Spinal cord (tissue), 10 donors: ENCODE measurements around the gene GALNT15. TPM values are rescaled to one million over a fixed set of nuclear protein-coding genes. Genes with fewer than 3 reads are reported as not detected.

Source experiments
- DNase-seq, 6 donors: peaks; one replicate each; pipeline versions ENCODE4 v3.0.0 to v3.0.0-alpha.2; 2013 to 2015; ENCODE audit warnings: low spot score in 6 of 6, low read depth in 4 of 6
- H3K27ac ChIP-seq: one replicate; pipeline ENCODE4 v1.5.1; 2013; ENCODE audit warnings: low read depth, low read length, control low read depth
- H3K27me3 ChIP-seq: one replicate; pipeline ENCODE4 v1.6.1; 2013; ENCODE audit warnings: low read length; ENCODE audit not compliant: control insufficient read depth, insufficient read depth
- H3K36me3 ChIP-seq: one replicate; pipeline ENCODE4 v1.6.1; 2013; ENCODE audit warnings: low read length; ENCODE audit not compliant: control insufficient read depth, insufficient read depth
- H3K4me1 ChIP-seq: one replicate; pipeline ENCODE4 v1.6.1; 2013; ENCODE audit warnings: low read length; ENCODE audit not compliant: control insufficient read depth, insufficient read depth
- H3K4me3 ChIP-seq: one replicate; pipeline ENCODE4 v1.5.1; 2013; ENCODE audit warnings: low read depth, low read length, control low read depth
- H3K9me3 ChIP-seq: one replicate; pipeline ENCODE4 v1.6.1; 2013; ENCODE audit warnings: low read length; ENCODE audit not compliant: control insufficient read depth, insufficient read depth
- WGBS: methylation state at CpG from one replicate; pipeline ENCODE4 v1.1.5; 2013; ENCODE audit warnings: missing lambda C conversion rate; ENCODE audit not compliant: insufficient coverage; 5-methylcytosine and 5-hydroxymethylcytosine counted together
- polyA plus RNA-seq, 2 donors: library from polyadenylated mRNA; unstranded; fragments of 120-200 nt; gene quantifications; one replicate each; pipeline ENCODE4 v1.2.1, GENCODE V29; 2013; ENCODE audit not compliant: insufficient read length in 2 of 2
- total RNA-seq, 2 donors: library from RNA; depleted of rRNA in 1 of 2; stranded (reverse); fragments of 120-200 nt in 1 of 2; fragments of >200 nt in 1 of 2; gene quantifications; one replicate each; pipeline versions ENCODE4 v1.2.3 to v1.2.4, GENCODE V29; 2013 to 2014
- donor health status: healthy.

GALNT15 gene
- total and polyA plus RNA-seq, 4 donors = 7.8 to 19.1 (median 10.1) TPM

GRCh38 chr3:16253601-16254000, 79.1 kb downstream of the GALNT15 start:
- no peak for DNase-seq
- no peak overlapping the region for H3K27ac ChIP-seq

GRCh38 chr3:16254916-16255315, 80.4 kb downstream of the GALNT15 start:
- no peaks in the 10 kb centered on the region for H3K9me3 ChIP-seq
- no peaks in the 10 kb centered on the region for H3K36me3 ChIP-seq
- no peaks in the 10 kb centered on the region for H3K27me3 ChIP-seq
- no peaks in the 10 kb centered on the region for H3K4me1 ChIP-seq
- no peak overlapping the region for H3K4me3 ChIP-seq
- H3K27ac ChIP-seq = no peak overlapping the region
- 60% methylated on average over 5 of the region's 5 CpGs for WGBS
- no peak for DNase-seq

More at GRCh38 chr3:16253601-16254000, 79.1 kb downstream of the GALNT15 start:
- Histone ChIP-seq H3K36me3 (no peaks in the 10 kb centered on the region), H3K4me1 (no peaks in the 10 kb centered on the region), H3K9me3 (no peaks in the 10 kb centered on the region), H3K4me3 (no peak overlapping the region), H3K27me3 (no peaks in the 10 kb centered on the region)
- WGBS = 86% methylated on average over 5 of the region's 7 CpGs

DNA sequence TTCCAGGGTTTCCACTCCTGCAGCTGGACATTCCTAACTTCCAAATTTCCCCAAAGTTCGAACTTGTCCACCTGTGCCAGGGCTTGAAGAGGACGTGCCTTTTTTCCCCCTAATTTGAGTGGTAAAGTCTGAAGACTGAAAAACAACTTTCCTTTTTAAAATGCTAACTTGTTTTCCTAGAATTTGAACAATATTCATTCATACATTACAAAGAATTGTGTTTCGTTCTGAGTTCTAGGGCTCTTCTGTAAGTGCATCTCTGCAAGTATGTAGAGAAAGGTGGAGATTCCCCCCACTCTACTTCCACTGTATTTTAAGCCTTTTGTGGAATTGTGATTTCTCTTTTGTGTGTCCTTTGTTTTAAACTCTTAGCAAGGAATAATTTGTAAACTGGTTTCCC, 80.8 kb downstream of the GALNT15 start:
- no CpG with 5 or more reads among the region's 3 CpGs for WGBS
- H3K27ac ChIP-seq = no peak overlapping the region

DNA sequence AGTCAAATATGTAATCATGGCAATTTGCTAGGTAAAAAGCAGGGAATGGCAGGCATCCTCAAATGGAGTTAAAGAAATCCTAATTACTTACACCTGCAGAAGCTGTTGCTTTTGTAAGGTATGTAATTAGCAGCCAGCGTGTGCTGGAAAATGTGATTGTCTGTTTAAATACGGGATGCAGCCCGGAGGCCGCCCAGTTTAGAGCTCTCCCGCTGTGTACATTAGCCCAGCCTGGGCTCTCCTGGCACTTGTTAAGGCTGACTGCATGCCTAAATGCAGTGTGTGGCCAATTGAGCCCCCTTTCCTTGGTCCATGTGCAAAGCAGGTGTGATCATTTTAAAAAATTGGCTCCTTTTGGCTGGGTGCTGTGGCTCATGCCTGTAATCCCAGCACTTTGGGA, 81.2 kb downstream of the GALNT15 start:
- Histone ChIP-seq H3K4me3 (no peak overlapping the region), H3K27ac (no peak overlapping the region), H3K9me3 (no peaks in the 10 kb centered on the region), H3K4me1 (no peaks in the 10 kb centered on the region), H3K36me3 (no peaks in the 10 kb centered on the region), H3K27me3 (no peaks in the 10 kb centered on the region)
- 36% methylated on average over 5 of the region's 5 CpGs for WGBS
- peak in 1 of 6 donors; percentile 70 for DNase-seq

More for the DNA sequence above, 80.8 kb downstream of the GALNT15 start:
- Histone ChIP-seq H3K36me3 (no peaks in the 10 kb centered on the region), H3K4me3 (no peak overlapping the region), H3K27me3 (no peaks in the 10 kb centered on the region), H3K4me1 (no peaks in the 10 kb centered on the region), H3K9me3 (no peaks in the 10 kb centered on the region)
- DNase-seq = no peak

GRCh38 chr3:16257309-16257708, 82.8 kb downstream of the GALNT15 start:
- H3K36me3 ChIP-seq = peaks cover 3% of the 10 kb centered on the region
- 100% methylated on average over 1 of the region's 2 CpGs for WGBS
- DNase-seq = no peak
- no peaks in the 10 kb centered on the region for H3K27me3 ChIP-seq
- H3K4me1 ChIP-seq = no peaks in the 10 kb centered on the region
- H3K9me3 ChIP-seq = no peaks in the 10 kb centered on the region
- H3K27ac ChIP-seq = no peak overlapping the region
- no peak overlapping the region for H3K4me3 ChIP-seq

DNA sequence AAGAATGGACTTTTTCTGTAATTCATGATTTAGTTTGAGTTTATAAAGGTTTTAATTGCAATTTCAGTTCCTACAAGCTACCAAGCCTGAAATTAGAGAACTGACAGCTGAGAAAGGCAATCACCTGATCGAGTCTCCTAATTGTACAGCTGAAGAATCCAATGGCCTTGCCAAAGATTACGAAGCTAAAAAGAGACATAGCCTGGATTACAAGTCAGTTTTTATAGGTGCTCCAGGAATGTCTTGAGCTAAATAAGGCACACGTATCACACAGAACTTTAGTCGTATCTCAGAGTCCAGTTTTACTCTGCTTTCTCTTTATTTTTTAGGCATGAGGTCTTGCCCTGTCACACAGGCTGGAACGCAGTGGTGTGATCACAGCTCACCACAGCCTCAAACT, 83.7 kb downstream of the GALNT15 start:
- Histone ChIP-seq H3K9me3 (no peaks in the 10 kb centered on the region), H3K27ac (no peak overlapping the region), H3K4me3 (no peak overlapping the region), H3K36me3 (peaks cover 3% of the 10 kb centered on the region), H3K4me1 (no peaks in the 10 kb centered on the region), H3K27me3 (no peaks in the 10 kb centered on the region)
- no peak for DNase-seq
- WGBS = 95% methylated on average over 5 of the region's 5 CpGs

- Histone ChIP-seq H3K4me3 (no peak overlapping the region), H3K9me3 (no peaks in the 10 kb centered on the region), H3K4me1 (no peaks in the 10 kb centered on the region), H3K27me3 (no peaks in the 10 kb centered on the region), H3K27ac (no peak overlapping the region), H3K36me3 (peaks cover 3% of the 10 kb centered on the region)
- peak in 1 of 6 donors; percentile 54 for DNase-seq
- 100% methylated on average over 1 of the region's 1 CpG for WGBS
Observed at GRCh38 chr3:16258866-16259265, 84.4 kb downstream of the GALNT15 start.

- H3K27me3 ChIP-seq = no peaks in the 10 kb centered on the region
- no peaks in the 10 kb centered on the region for H3K9me3 ChIP-seq
- DNase-seq = no peak
- peaks cover 7% of the 10 kb centered on the region for H3K4me1 ChIP-seq
- WGBS = no CpG with 5 or more reads among the region's 1 CpG
- H3K27ac ChIP-seq = no peak overlapping the region
- H3K36me3 ChIP-seq = peaks cover 3% of the 10 kb centered on the region
- H3K4me3 ChIP-seq = no peak overlapping the region
Observed at GRCh38 chr3:16260046-16260445, 85.6 kb downstream of the GALNT15 start.

GRCh38 chr3:16262174-16262573, 87.7 kb downstream of the GALNT15 start:
- H3K4me1 ChIP-seq = peaks cover 7% of the 10 kb centered on the region
- no peaks in the 10 kb centered on the region for H3K27me3 ChIP-seq
- no peak overlapping the region for H3K4me3 ChIP-seq
- no peak overlapping the region for H3K27ac ChIP-seq
- H3K9me3 ChIP-seq = no peaks in the 10 kb centered on the region
- 74% methylated on average over 4 of the region's 4 CpGs for WGBS
- H3K36me3 ChIP-seq = peaks cover 3% of the 10 kb centered on the region
- DNase-seq = no peak

- DNase-seq = peak in 1 of 6 donors; percentile 8
Observed at GRCh38 chr3:16264174-16264707, 89.8 kb downstream of the GALNT15 start.

More at GRCh38 chr3:16264174-16264707, 89.8 kb downstream of the GALNT15 start:
- Histone ChIP-seq H3K27ac (peak overlapping the region; percentile 59), H3K9me3 (no peaks in the 10 kb centered on the region), H3K4me1 (peaks cover 7% of the 10 kb centered on the region), H3K36me3 (peaks cover 3% of the 10 kb centered on the region), H3K27me3 (no peaks in the 10 kb centered on the region), H3K4me3 (peak overlapping the region; percentile 99)
- 1% methylated on average over 20 of the region's 21 CpGs for WGBS
